ENCODE data around the gene CREB3L1.

Gene CREB3L1

DNA sequence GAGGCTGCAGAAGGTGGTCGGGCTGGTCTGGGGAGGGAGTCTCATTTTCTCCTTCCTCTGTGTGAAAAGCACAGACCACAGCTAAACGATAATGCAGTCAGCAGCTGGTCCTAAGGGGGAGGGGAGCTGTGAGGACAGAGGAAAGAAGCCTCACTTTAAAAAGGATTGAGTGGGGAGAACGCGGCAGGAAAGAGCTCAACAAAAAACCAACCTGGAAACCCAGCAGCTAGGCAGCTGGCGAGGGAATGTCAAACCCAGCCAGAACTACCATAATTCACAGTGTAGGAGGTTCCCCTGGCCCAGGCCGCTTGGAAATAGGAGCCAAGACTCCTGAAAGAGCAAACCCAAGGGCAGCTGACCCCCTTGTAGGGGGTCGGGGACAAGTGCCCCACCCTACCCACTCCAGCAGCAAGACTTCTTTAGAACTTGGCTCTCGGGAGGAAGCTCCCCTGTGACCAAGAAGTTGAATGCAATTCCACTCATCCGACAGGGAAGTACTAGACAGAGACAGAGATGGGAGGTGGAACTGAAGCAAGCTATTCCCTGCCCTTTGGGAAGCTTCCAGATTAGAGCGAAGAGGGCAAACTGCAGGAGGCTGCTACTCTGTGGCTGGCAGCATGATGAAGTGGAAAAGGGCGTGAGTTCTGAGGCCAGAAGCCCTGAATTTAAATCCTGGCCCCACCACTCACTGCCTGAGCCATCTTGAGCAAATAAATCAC lies 53.3 kb downstream of the CREB3L1 start:
- DNase-seq: no peak

- DNase-seq: peak in 1 of 2 experiments; percentile 60
Observed at GRCh38 chr11:46331282-46331984, 54.0 kb downstream of the CREB3L1 start.

- no peak for DNase-seq
Observed at GRCh38 chr11:46332093-46332567, 54.7 kb downstream of the CREB3L1 start.

GRCh38 chr11:46332568-46333393 lies 55.3 kb downstream of the CREB3L1 start:
- DNase-seq: peak; percentile 66 to 80

- no peak for DNase-seq
Observed at GRCh38 chr11:46333394-46333947, 56.0 kb downstream of the CREB3L1 start.

DNA sequence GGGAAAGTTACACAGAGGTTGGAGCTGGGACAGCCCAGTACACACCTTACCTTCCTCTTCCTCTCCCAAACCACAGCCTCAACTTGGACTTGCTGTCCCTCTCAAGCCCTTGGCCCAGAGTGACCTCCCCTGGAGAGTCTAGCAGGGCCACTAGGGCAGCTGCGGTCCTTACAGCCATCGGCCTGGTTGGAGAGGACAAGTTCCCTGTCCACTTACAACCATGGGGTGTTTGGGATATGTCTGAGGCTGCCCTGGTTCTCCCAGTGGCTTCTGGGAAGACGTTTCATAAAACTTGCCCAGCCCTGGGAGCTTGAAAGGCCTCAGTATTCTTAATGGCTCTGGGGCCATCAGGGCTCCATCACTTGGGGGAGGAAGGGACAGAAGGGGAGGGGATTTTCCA lies 56.7 kb downstream of the CREB3L1 start:
- DNase-seq: no peak

- no peak for DNase-seq
Observed at GRCh38 chr11:46335271-46335670, 57.8 kb downstream of the CREB3L1 start.

- DNase-seq: no peak
Observed at GRCh38 chr11:46335890-46336562, 58.6 kb downstream of the CREB3L1 start.

DNA sequence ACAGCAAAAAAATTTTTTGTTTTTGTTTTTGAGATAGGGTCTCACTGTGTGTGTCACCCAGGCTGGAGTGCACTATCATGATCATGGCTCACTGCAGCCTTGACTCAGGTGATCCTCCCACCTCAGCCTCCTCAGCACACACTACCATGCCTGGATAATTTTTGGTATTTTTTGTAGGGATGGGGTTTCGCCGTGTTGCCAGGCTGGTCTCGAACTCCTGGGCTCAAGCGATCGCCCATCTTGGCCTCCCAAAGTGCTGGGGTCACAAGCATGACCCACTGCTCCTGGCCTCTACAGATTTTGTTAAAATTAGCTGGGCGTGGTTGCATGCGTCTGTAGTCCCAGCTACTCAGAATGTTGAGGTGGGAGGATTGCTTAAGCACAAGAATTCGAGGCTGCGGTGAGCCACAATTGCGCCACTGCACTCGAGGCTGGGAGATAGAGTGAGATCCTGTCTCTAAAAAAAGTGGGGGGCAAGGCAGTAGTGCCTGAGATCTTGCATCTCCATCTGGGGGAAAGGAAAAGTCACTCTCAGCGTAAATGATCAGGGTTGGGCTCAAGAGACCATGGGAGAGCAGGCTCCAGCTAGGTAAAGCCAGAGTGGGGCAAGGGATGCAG lies 59.2 kb downstream of the CREB3L1 start:
- no peak for DNase-seq

DNA sequence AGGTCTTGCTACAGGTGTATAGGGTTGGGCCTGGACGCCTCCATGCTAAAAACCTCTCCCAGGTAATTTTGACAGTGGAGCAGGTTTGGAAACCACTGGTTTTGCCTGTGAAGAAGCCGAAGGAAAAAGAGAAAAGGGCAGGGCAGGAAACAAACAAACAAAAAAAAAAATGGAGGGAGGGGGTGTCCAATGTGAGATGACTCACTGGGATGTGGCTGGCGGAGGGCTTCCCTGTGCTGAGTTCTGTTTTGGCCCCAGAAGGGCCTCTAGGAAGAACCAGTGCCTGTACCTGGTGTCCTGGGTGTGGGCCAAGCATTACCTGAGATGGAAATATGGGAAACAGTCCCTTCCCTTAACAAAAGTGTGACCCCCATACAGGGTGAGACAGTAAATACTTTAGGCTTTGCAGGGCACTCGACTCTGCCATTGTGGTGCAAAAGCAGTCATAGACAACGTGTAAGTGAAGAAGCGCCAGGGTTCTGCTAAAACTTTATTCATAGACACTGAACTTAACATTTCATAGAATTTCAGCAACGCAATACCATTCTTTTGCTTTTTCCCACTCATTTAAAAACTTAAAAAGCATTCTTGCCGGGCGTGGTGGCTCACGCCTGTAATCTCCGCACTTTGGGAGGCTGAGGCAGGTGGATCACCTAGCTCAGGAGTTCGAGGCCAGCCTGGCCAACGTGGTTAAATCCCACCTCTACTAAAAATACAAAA lies 60.3 kb downstream of the CREB3L1 start:
- no peak for DNase-seq

- DNase-seq: no peak
Observed at GRCh38 chr11:46338636-46338987, 61.1 kb downstream of the CREB3L1 start.

- no peak for DNase-seq
Observed at GRCh38 chr11:46338988-46339666, 61.7 kb downstream of the CREB3L1 start.

DNA sequence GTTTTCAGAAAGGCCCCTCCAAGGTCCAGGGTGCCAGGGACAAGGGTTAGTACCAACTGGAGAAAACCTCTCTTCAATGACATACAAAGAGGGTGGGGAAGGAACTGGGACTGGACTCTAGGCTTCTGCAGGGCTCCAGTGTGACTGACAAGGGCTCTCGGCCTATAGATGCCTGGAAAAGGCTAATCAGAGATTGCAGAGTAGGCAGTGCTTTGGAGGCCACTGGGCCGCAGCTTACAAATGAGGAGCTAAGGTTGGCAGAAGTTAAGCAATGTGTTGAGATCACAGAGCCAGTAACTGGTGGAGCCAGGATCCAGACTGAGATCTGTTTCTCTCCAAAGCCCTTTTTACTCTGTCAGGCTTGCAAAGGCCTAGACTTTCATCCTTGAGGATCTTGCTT lies 62.4 kb downstream of the CREB3L1 start:
- no peak for DNase-seq

DNA sequence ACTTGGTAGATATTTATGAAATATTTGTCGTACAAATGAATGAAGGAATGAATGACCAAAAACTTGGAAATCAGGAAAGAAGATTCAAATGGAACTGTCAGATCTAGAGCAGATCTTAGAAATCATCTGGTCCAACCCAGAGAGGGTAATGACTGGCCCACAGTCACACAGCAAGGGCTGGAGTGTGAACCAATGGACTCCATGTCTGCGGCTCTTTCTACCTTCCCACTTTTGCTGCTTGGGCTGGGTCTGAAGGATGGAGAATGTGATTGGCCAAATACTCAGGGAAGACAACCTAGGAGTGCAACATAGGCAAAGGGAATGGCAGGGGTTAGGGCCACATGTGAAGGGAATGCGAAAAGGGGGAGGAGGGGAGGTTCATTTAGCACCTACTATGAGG lies 64.0 kb downstream of the CREB3L1 start:
- DNase-seq: no peak

- no peak for DNase-seq
Observed at GRCh38 chr11:46342239-46342638, 64.8 kb downstream of the CREB3L1 start.

DNA sequence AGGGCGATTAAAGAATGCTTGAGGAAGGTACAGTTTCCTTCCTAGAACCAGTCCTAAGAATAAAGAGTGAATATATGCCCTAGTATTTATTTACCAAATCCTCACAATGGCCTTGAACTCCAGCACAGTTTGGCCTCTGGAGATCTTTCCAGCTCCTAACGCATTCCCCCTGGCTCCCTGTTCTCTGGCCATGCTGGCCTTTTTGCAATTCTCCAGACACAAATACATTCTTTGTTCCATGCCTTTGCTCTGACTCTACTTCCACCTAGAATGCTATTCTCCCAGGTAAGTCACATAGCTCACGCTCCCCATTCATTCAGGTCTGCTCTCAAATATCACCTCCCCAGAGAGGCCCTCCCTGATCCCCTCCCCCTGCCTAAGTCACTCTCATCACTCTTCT lies 66.1 kb downstream of the CREB3L1 start:
- DNase-seq: no peak

DNA sequence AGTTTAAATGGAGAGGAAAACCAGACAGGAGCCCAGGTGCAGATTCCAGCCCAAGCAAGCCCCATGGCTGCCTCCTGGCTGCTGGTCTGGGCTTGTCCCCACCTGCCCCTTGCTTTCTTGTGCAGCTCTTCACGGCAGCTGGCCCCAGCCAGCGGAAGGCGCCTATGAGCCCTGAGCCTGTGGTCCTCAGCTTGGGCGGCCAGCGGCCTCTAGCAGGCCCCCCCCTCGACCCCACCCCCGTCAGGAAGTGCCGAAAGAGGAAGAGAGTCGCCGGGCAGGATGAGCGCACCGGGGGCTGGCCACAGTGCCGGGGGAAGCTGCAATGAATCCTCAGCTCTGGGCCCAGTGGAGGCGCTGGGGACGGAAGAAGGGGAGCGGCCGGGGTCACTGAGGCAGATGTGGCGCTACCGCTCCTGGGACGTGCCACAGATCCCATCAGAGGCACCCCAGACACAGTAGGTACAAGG lies 67.7 kb downstream of the CREB3L1 start:
- DNase-seq: no peak

DNA sequence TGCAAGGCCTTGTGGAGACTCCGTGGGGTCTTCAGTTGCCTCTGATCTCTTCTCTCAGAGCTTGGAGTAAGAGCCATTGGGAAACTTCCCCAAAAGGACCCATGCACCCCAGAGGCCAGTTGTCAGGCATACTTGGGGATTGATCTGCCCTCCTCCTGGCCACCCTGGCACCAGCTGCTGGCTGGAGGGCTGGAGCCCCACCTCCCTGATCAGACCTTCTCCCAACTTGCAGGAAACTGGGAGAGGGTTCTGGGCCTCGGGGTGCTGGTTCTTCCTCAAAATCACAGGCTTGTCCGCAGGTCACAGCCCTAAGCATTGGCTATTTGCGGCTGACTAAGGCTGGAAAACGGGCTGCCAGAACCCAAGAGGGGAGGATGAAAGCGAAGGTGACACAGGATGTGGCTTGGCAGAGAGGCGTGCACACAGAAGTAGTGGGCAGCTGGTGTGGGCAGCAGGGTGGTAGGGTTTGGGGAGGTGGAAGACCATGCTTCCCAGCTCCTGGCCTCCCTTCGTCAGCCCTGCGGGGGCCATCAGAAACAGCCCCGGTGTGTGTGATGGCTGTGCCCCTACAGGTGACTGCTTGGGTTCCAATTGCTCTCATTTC lies 68.5 kb downstream of the CREB3L1 start:
- peak in 1 of 2 experiments; percentile 32 for DNase-seq

DNA sequence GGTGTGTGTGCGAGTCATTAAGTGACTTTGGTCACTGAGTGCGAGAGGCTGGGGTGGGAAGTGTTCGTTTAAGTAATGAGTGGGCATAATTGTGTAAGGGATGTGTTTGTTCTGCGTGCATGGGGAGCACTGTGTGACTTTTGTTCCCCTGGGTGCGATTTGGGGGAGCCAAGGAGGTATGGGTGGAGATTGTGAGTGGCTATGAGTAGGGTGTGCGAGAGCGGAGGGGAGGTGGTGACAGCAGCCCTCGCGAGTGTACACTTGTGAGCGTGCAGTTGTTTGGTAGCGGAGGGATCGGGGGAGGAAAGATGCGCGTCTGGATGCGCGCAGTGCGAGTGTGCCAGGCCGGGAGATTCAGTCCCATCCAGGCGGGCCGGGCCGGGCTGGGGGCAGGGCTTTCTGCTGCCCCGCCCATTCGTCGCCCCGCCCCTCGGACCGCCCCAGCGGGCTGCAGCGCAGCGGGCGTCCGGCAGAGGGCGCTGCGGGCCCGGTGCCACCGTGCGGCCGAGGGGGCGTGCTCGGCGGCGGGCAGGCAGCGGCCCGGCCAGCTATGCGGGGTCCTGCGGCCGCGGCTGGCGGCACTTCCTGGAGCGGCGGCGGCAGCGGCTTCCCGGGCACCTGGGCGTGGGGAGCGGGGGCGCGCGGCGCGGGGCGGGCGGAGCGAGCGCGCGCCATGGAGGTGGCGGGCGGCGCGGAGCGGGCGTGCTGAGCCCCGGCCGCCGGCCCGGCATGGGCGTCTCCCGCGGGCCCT lies 69.6 kb downstream of the CREB3L1 start, which contains the start of gene DGKZ:
Gene DGKZ, plus strand, starts transcription at position 578 of the 751 bp plus-strand sequence. CDS start 197 bp downstream, outside the sequence.
- DNase-seq: peak; percentile 86 to 88

Data from stimulated activated CD4-positive, alpha-beta T cell treated with anti-CD3 and anti-CD28 coated beads, Interleukin-4, amount 100 ng/mL, for 4 hours (primary cell).